GM12873 (cell line): ENCODE measurements around the gene RHBDF2.

Experiments
- TF ChIP-seq, protein P1 (sequence below): IDR thresholded peaks from 2 replicates; pipeline ENCODE4 v1.5.1; 2012; ENCODE audit warnings: low read depth, mild to moderate bottlenecking, moderate library complexity, low read length, control low read depth; ENCODE audit not compliant: insufficient read depth; ENCODE audit errors: missing control alignments

Gene RHBDF2

GRCh38 chr17:76530811-76531485 is 29.7 kb upstream of the RHBDF2 start:
- TF ChIP-seq, protein P1, sequence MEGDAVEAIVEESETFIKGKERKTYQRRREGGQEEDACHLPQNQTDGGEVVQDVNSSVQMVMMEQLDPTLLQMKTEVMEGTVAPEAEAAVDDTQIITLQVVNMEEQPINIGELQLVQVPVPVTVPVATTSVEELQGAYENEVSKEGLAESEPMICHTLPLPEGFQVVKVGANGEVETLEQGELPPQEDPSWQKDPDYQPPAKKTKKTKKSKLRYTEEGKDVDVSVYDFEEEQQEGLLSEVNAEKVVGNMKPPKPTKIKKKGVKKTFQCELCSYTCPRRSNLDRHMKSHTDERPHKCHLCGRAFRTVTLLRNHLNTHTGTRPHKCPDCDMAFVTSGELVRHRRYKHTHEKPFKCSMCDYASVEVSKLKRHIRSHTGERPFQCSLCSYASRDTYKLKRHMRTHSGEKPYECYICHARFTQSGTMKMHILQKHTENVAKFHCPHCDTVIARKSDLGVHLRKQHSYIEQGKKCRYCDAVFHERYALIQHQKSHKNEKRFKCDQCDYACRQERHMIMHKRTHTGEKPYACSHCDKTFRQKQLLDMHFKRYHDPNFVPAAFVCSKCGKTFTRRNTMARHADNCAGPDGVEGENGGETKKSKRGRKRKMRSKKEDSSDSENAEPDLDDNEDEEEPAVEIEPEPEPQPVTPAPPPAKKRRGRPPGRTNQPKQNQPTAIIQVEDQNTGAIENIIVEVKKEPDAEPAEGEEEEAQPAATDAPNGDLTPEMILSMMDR: no peak

DNA sequence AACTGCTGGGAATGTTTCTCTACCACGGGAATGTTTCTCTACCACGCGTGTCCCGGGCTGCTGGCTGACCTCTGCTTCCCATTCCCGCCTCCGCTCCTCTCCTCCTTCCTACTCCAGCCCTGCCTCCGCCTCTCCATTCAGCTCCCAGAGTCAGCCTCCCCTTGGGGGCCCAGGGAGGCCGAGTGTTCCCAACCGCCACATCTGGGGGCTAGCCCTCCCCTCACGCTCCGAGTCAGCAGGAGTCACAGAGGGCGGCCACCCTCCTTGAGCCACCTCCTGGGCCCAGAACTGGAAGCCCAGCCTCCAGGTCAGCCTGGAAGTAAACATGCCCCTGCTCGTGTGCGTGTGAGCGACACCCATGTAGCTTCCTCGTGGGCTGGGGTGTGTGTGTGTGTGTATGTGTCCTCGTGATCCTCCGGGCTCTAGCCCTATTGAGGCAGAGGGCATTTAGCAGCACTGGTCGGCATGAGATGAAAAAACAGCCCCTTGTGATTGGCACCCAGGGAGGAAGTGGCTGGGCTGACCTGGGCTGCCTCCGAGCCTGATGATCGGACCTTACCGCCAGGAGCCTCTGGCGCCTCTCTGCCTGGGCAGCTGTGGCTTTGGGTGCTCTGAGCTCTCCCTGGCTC is 29.0 kb upstream of the RHBDF2 start:
- TF ChIP-seq, protein P1: no peak

GRCh38 chr17:76529224-76530094 is 28.2 kb upstream of the RHBDF2 start:
- TF ChIP-seq, protein P1: no peak

- TF ChIP-seq, protein P1: no peak
Observed at GRCh38 chr17:76528528-76529223, 27.5 kb upstream of the RHBDF2 start.

GRCh38 chr17:76528156-76528527 is 26.9 kb upstream of the RHBDF2 start:
- TF ChIP-seq, protein P1: no peak

GRCh38 chr17:76527430-76528111 is 26.3 kb upstream of the RHBDF2 start:
- TF ChIP-seq, protein P1: peak; percentile 10
